HCT116 (cell line): Measurements from ENCODE around the gene PPP1R27.

Experiments used
- CBX3 ChIP-seq: IDR thresholded peaks from 2 replicates; pipeline ENCODE4 v1.6.1; 2012; ENCODE audit warnings: low read depth
- CTCF ChIP-seq, 3 experiments: fragments of 200-600 bp in 1 of 3; sonication (generic) in 1 of 3; IDR thresholded peaks in 2 of 3; conservative IDR thresholded peaks in 1 of 3; 2 replicates each; pipeline ENCODE4 v1.5.1; 2012 to 2017; ENCODE audit warnings: low read depth in 2 of 3, low read length in 2 of 3, antibody characterized with exemption in 1 of 3, borderline replicate concordance in 1 of 3, control low read depth in 1 of 3, mild to moderate bottlenecking in 1 of 3, mixed read lengths in 1 of 3, mixed run types in 1 of 3, moderate library complexity in 1 of 3; ENCODE audit not compliant: insufficient read depth in 1 of 3
- EZH2 ChIP-seq: fragments of 200-600 bp; sonication (generic); IDR thresholded peaks from 2 replicates; pipeline ENCODE4 v1.6.1; 2017; ENCODE audit warnings: antibody characterized with exemption, mixed run types
- EZH2phosphoT487 ChIP-seq: fragments of 200-600 bp; IDR thresholded peaks from 2 replicates; pipeline ENCODE4 v1.6.1; 2018; ENCODE audit warnings: antibody characterized with exemption, borderline replicate concordance
- JUND ChIP-seq: IDR thresholded peaks from 2 replicates; pipeline ENCODE4 v1.6.1; 2012
- POLR2A ChIP-seq: IDR thresholded peaks from 2 replicates; pipeline ENCODE4 v1.7.0; 2011; ENCODE audit warnings: borderline replicate concordance; ENCODE audit not compliant: insufficient read depth, insufficient read length; ENCODE audit errors: extremely low read depth
- POLR2AphosphoS5 ChIP-seq: IDR thresholded peaks from 2 replicates; pipeline ENCODE4 v1.6.1; 2011; ENCODE audit warnings: mild to moderate bottlenecking, low read depth, low read length, moderate library complexity
- RAD21 ChIP-seq: IDR thresholded peaks from 2 replicates; pipeline ENCODE4 v1.6.1; 2012; ENCODE audit warnings: low read depth, mild to moderate bottlenecking
- REST ChIP-seq: IDR thresholded peaks from 2 replicates; pipeline ENCODE4 v1.6.1; 2012; ENCODE audit warnings: low read depth
- SIN3A ChIP-seq: IDR thresholded peaks from 2 replicates; pipeline ENCODE4 v1.6.1; 2012; ENCODE audit warnings: low read depth
- SP1 ChIP-seq: IDR thresholded peaks from 2 replicates; pipeline ENCODE4 v1.6.1; 2012; ENCODE audit warnings: low read depth
- TCF7L2 ChIP-seq: IDR thresholded peaks from 2 replicates; pipeline ENCODE4 v1.7.0; 2011; ENCODE audit warnings: borderline replicate concordance, inconsistent platforms; ENCODE audit not compliant: insufficient read depth, insufficient read length; ENCODE audit errors: extremely low read depth
- YY1 ChIP-seq: IDR thresholded peaks from 2 replicates; pipeline ENCODE4 v1.6.1; 2011; ENCODE audit warnings: low read length, low read depth, moderate library complexity, mild to moderate bottlenecking; ENCODE audit not compliant: insufficient replicate concordance; ENCODE audit errors: extremely low read depth
- ZNF274 ChIP-seq: fragments of 200-500 bp; sonication (Bioruptor generic); IDR thresholded peaks from 2 replicates; pipeline ENCODE4 v1.6.1; 2014; ENCODE audit warnings: mild to moderate bottlenecking, low read depth, low read length, inconsistent platforms

GRCh38 chr17:81879121-81879520 is 44.3 kb upstream of the PPP1R27 start:
- no peak for TF ChIP-seq EZH2
- 0 out of 6 replicates have a peak, but pooled peaks of 1 of the 3 experiments have one; percentile 9 for TF ChIP-seq CTCF (IDR thresholded peaks at IDR 0.05 in 2 of 3, conservative IDR thresholded peaks at IDR 0.05 in 1 of 3; ENCODE audit: borderline replicate concordance in 1 of 3, insufficient read depth in 1 of 3, low read depth in 2 of 3, low read length in 2 of 3)
- TF ChIP-seq ZNF274: no peak
- TF ChIP-seq POLR2A: no peak
- no peak for TF ChIP-seq YY1
- no peak for TF ChIP-seq REST
- TF ChIP-seq TCF7L2: no peak
- TF ChIP-seq JUND: no peak
- TF ChIP-seq SP1: no peak
- TF ChIP-seq CBX3: no peak
- no peak for TF ChIP-seq POLR2AphosphoS5
- TF ChIP-seq SIN3A: no peak
- TF ChIP-seq RAD21: no peak
- TF ChIP-seq EZH2phosphoT487: no peak
